Activated CD4-positive, alpha-beta T cell treated with anti-CD3 and anti-CD28 coated beads, Interleukin-2, amount 10 ng/mL, durations not matched to agents 7 days and 5 days (primary cell): ENCODE results near the gene PTPRN2. TPM values are rescaled to one million over a fixed set of nuclear protein-coding genes. Genes with fewer than 3 reads are reported as not detected.
A peak's percentile ranks its signal among the peaks of the same experiment; 100 is the strongest.

Experiments
- CTCF ChIA-PET: fragments of 350-600 bp; sonication (Branson Sonifier 250); formaldehyde crosslinking; loops from one replicate; lab custom pipeline; 2021; ENCODE audit warnings: antibody characterized with exemption; lab: Charles Lee
- POLR2A ChIA-PET: fragments of 350-600 bp; sonication (Branson Sonifier 250); formaldehyde crosslinking; loops from one replicate; lab custom pipeline; 2021; ENCODE audit warnings: antibody characterized with exemption; lab: Charles Lee
- DNase-seq: peaks from one replicate; pipeline ENCODE4 v3.0.0-alpha.2; 2020
- H3K27ac Mint-ChIP-seq: one replicate; pipeline ENCODE4 v1.8.0; 2021; ENCODE audit warnings: mild to moderate bottlenecking, moderate library complexity, mixed read lengths
- H3K27me3 Mint-ChIP-seq: one replicate; pipeline ENCODE4 v1.8.0; 2021; ENCODE audit warnings: mixed read lengths
- H3K36me3 Mint-ChIP-seq: one replicate; pipeline ENCODE4 v1.8.0; 2021; ENCODE audit warnings: low read depth, mixed read lengths
- H3K4me1 Mint-ChIP-seq: one replicate; pipeline ENCODE4 v1.8.0; 2021; ENCODE audit warnings: mixed read lengths
- H3K4me3 Mint-ChIP-seq: one replicate; pipeline ENCODE4 v1.8.0; 2021; ENCODE audit warnings: mild to moderate bottlenecking, moderate library complexity, mixed read lengths
- H3K9me3 Mint-ChIP-seq: one replicate; pipeline ENCODE4 v1.8.0; 2021; ENCODE audit warnings: mixed read lengths
- total RNA-seq, 2 experiments: library from RNA; stranded (reverse); gene quantifications; one replicate each; pipeline ENCODE4 v1.2.3, GENCODE V29; 2021

The PTPRN2 gene
- total RNA-seq, 2 experiments from 2014 or later = 2.6 to 2.7 TPM

- Mint-ChIP-seq H3K9me3 (no peaks in the 10 kb centered on the region), H3K4me3 (no peak overlapping the region), H3K27ac (no peak overlapping the region), H3K36me3 (no peaks in the 10 kb centered on the region), H3K4me1 (peaks cover 11% of the 10 kb centered on the region), H3K27me3 (peaks cover 4% of the 10 kb centered on the region)
- POLR2A ChIA-PET = no interaction called here
- no peak for DNase-seq
- CTCF ChIA-PET = no interaction called here
Observed at GRCh38 chr7:157832421-157832820, 755.2 kb downstream of the PTPRN2 start.

- Mint-ChIP-seq H3K4me3 (no peak overlapping the region), H3K27me3 (peaks cover 4% of the 10 kb centered on the region), H3K36me3 (no peaks in the 10 kb centered on the region), H3K27ac (no peak overlapping the region), H3K4me1 (peaks cover 15% of the 10 kb centered on the region), H3K9me3 (no peaks in the 10 kb centered on the region)
- no peak for DNase-seq
- ChIA-PET POLR2A (no interaction called here), CTCF (no interaction called here)
Observed at GRCh38 chr7:157832006-157832405, 755.6 kb downstream of the PTPRN2 start.

- POLR2A ChIA-PET = no interaction called here
- CTCF ChIA-PET = interaction anchor here (0.9 kb wide), 1 partner anchor 21 kb away, joined by 3 read pairs; no protein-coding TSS in a partner anchor
Observed at GRCh38 chr7:157831143-157831905, 756.3 kb downstream of the PTPRN2 start.

DNA sequence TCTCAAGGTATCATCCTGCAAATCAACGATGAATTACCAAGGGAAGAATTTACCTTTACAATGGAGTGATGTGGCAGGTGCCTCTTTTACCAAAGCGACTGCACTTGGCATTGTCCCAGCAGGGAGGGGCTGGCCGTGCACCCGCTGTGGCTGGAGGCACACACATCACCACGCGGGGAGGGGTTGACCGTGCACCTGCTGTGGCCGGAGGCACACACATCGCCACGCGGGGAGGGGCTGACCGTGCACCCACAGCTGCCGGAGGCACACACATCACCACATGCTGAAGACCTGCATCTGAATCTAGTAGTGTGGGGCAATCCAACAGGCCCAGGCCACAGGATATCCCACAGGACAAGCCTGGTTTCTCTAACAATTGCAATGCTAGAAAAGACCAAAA, 757.3 kb downstream of the PTPRN2 start:
- Mint-ChIP-seq H3K27me3 (peaks cover 2% of the 10 kb centered on the region), H3K9me3 (no peaks in the 10 kb centered on the region), H3K36me3 (no peaks in the 10 kb centered on the region), H3K4me1 (peaks cover 26% of the 10 kb centered on the region), H3K27ac (no peak overlapping the region), H3K4me3 (no peak overlapping the region)
- CTCF ChIA-PET = interaction anchor here (0.9 kb wide), 1 partner anchor 22 kb away, joined by 3 read pairs; no protein-coding TSS in a partner anchor
- POLR2A ChIA-PET = no interaction called here
- DNase-seq = no peak

More at GRCh38 chr7:157831143-157831905, 756.3 kb downstream of the PTPRN2 start:
- Mint-ChIP-seq H3K9me3 (no peaks in the 10 kb centered on the region), H3K4me3 (no peak overlapping the region), H3K4me1 (peaks cover 20% of the 10 kb centered on the region), H3K36me3 (no peaks in the 10 kb centered on the region), H3K27me3 (peaks cover 4% of the 10 kb centered on the region), H3K27ac (no peak overlapping the region)
- no peak for DNase-seq

GRCh38 chr7:157829491-157829890, 758.1 kb downstream of the PTPRN2 start:
- no peak overlapping the region for H3K4me3 Mint-ChIP-seq
- no peaks in the 10 kb centered on the region for H3K9me3 Mint-ChIP-seq
- no peaks in the 10 kb centered on the region for H3K27me3 Mint-ChIP-seq
- ChIA-PET POLR2A (no interaction called here), CTCF (no interaction called here)
- H3K27ac Mint-ChIP-seq = peak overlapping the region; percentile 4
- peaks cover 27% of the 10 kb centered on the region for H3K4me1 Mint-ChIP-seq
- no peak for DNase-seq
- H3K36me3 Mint-ChIP-seq = no peaks in the 10 kb centered on the region

DNA sequence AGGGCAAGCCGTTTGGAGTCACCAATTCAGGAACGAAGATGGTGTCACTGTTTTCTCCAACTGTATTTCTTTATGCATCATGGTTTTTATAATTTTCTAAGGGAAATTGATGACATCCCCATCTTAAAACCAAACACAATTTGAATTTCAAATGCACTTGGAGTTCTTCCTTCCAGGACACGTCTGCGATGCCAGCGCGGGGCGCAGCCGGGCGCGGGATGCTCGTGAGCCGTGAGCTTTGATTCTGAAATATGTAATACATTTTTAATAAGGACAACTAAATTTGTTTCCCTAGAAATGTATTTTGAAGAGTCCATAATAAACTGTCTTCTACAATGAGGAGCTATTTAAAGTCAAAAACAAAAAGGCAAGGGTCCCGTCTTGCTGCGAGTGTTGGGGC, 758.7 kb downstream of the PTPRN2 start:
- H3K9me3 Mint-ChIP-seq = no peaks in the 10 kb centered on the region
- DNase-seq = no peak
- ChIA-PET CTCF (no interaction called here), POLR2A (no interaction called here)
- H3K4me1 Mint-ChIP-seq = peaks cover 27% of the 10 kb centered on the region
- H3K27ac Mint-ChIP-seq = no peak overlapping the region
- no peaks in the 10 kb centered on the region for H3K27me3 Mint-ChIP-seq
- no peak overlapping the region for H3K4me3 Mint-ChIP-seq
- H3K36me3 Mint-ChIP-seq = no peaks in the 10 kb centered on the region

DNA sequence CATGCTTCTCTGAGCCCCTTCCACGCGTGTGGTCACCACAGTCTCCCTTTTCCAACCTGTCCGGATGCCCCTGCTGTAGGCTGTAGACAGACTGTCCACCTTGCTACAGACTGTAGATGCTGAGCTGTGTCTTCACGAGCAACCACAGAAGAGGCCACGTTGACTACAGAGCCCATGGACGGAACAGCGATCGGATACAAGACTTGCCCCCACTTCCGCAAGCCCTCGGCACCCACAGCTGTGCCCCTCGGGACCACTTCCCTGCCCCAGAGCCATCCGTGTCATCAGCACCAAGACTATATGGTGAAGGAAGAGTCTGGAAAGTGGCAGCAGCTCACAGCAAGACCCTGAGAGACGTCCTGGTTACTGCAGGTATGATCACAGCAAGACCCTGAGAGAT, 759.4 kb downstream of the PTPRN2 start:
- Mint-ChIP-seq H3K4me3 (peak overlapping the region; percentile 2), H3K4me1 (peaks cover 27% of the 10 kb centered on the region), H3K27me3 (no peaks in the 10 kb centered on the region), H3K36me3 (no peaks in the 10 kb centered on the region), H3K9me3 (no peaks in the 10 kb centered on the region), H3K27ac (peak overlapping the region; percentile 87)
- POLR2A ChIA-PET = no interaction called here
- CTCF ChIA-PET = no interaction called here
- DNase-seq = no peak

DNA sequence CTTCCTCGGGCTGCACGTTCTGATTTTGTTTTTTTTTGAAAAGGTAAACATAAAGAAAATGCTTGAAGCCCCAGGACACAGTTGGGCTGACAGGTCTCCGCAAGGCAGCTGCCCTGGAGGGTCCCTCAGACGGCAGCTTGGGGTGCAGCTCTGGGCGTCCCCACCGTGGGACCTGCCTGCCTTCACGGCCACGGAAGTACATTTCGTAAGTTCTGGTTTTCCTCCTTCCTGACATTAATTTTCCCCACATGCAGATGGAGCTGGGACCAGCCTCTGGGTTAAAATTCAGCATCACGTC, 759.8 kb downstream of the PTPRN2 start:
- Mint-ChIP-seq H3K36me3 (no peaks in the 10 kb centered on the region), H3K27me3 (no peaks in the 10 kb centered on the region), H3K27ac (peak overlapping the region; percentile 87), H3K4me3 (peak overlapping the region; percentile 2), H3K4me1 (peaks cover 27% of the 10 kb centered on the region), H3K9me3 (no peaks in the 10 kb centered on the region)
- ChIA-PET CTCF (no interaction called here), POLR2A (interaction anchor here (0.7 kb wide), 1 partner anchor 24 kb away, joined by 3 read pairs; no protein-coding TSS in a partner anchor)
- DNase-seq = no peak

DNA sequence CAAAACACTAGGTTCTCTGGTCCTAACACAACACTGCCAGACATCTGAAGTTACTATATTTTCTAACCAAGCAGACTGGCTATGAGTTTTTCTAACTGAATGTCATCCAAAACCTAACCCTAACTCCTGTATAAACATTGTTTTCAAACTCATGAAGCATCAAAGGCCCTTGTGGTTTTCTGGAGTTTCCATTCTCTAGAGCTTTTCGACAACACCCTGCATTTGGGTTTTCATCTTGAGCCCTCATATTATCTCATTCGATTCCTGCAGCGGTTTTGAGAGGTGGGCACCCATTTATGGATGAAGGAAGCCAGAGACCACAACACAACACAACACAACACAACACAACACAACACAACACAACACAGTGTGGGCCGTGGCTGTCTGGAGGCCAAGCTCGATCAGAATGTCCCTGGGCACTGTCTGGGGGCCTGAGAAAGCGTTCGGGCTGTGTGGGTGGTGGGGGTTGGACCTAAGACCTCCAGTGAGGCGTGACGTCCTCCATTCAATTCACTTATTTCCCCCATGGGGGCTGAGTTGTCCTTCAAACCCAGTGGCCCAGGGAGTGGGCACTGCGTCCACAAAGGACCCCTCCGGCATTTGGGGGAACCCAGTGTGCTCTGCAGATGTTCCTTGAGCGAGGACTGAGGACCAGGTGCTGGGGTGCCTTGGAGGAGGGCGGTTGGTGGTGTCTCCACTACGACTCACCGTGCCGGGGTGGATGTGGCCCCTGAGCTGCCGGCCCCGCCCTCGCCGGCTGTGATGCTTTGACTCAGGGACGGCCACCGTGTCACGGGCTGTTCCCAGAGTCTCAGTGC, 760.4 kb downstream of the PTPRN2 start:
- Mint-ChIP-seq H3K36me3 (no peaks in the 10 kb centered on the region), H3K27ac (peak overlapping the region; percentile 87), H3K4me3 (no peak overlapping the region), H3K9me3 (no peaks in the 10 kb centered on the region), H3K27me3 (no peaks in the 10 kb centered on the region), H3K4me1 (peaks cover 27% of the 10 kb centered on the region)
- POLR2A ChIA-PET = interaction anchor here (0.7 kb wide), 1 partner anchor 24 kb away, joined by 3 read pairs; no protein-coding TSS in a partner anchor
- DNase-seq = peak; percentile 65
- CTCF ChIA-PET = no interaction called here

DNA sequence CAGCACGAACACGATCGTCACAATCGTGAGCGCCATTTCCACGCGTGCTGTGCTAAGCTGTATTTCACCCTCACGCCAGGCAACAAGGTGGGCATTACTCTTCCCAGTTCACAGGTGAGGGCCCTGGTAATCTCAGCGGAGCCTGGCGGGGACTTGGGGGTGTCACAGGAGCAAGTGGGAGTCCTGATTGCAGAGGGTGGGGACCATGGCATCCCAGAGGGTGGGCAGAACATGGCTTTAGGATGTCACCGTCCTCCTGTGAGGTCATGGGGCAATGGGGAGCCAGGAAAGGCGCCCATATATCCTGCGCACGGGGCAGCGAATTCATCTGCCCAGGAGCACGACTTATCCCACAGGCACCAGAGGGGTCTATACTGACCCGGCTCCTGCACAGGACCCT, 761.1 kb downstream of the PTPRN2 start:
- Mint-ChIP-seq H3K27ac (peak overlapping the region; percentile 87), H3K36me3 (no peaks in the 10 kb centered on the region), H3K4me1 (peaks cover 27% of the 10 kb centered on the region), H3K9me3 (no peaks in the 10 kb centered on the region), H3K27me3 (no peaks in the 10 kb centered on the region), H3K4me3 (no peak overlapping the region)
- no peak for DNase-seq
- POLR2A ChIA-PET = no interaction called here
- CTCF ChIA-PET = no interaction called here

DNA sequence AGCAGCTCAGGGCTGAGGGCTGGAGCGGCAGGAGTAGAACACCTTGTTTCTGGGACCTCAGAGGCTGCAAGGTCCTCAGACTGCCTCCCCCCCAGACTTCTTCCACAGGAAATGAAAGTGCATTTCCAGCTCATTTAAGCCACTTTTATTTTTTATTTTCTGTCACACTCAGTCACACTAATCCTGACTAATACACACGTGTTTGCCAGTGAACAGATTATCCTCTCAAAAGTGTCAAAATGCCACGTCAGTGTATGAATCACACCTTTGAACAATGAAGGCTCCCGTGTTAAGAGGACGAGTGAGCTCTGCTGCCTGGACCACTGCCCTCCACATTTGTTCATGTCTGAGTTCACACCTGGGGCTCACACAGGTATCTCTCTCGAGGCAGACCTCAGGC, 762.3 kb downstream of the PTPRN2 start:
- Mint-ChIP-seq H3K9me3 (no peaks in the 10 kb centered on the region), H3K27me3 (no peaks in the 10 kb centered on the region), H3K27ac (no peak overlapping the region), H3K4me1 (peaks cover 27% of the 10 kb centered on the region), H3K36me3 (no peaks in the 10 kb centered on the region), H3K4me3 (no peak overlapping the region)
- ChIA-PET POLR2A (no interaction called here), CTCF (interaction anchor here (0.7 kb wide), 1 partner anchor 36 kb away, joined by 3 read pairs; no protein-coding TSS in a partner anchor)
- DNase-seq = no peak

GRCh38 chr7:157824819-157825121, 762.9 kb downstream of the PTPRN2 start:
- no peaks in the 10 kb centered on the region for H3K9me3 Mint-ChIP-seq
- H3K36me3 Mint-ChIP-seq = no peaks in the 10 kb centered on the region
- H3K4me3 Mint-ChIP-seq = no peak overlapping the region
- H3K4me1 Mint-ChIP-seq = peaks cover 27% of the 10 kb centered on the region
- CTCF ChIA-PET = interaction anchor here (0.7 kb wide), 1 partner anchor 36 kb away, joined by 3 read pairs; no protein-coding TSS in a partner anchor
- POLR2A ChIA-PET = no interaction called here
- H3K27ac Mint-ChIP-seq = no peak overlapping the region
- H3K27me3 Mint-ChIP-seq = no peaks in the 10 kb centered on the region
- no peak for DNase-seq
